Measurements from ENCODE around the gene DTNBP1.
"Not testable (repeated sequence)": the region's sequence is repeated elsewhere in the genome, so short reads cannot be mapped to it uniquely, and the experiment has no call there.

Gene DTNBP1

GRCh38 chr6:15668918-15669317 is 6.1 kb upstream of the DTNBP1 start:
- DNase-seq (ENCODE audit: low spot score) = no peak

- not testable (repeated sequence) for DNase-seq (ENCODE audit: low spot score)
Observed at GRCh38 chr6:15666896-15667295, 4.1 kb upstream of the DTNBP1 start.

DNA sequence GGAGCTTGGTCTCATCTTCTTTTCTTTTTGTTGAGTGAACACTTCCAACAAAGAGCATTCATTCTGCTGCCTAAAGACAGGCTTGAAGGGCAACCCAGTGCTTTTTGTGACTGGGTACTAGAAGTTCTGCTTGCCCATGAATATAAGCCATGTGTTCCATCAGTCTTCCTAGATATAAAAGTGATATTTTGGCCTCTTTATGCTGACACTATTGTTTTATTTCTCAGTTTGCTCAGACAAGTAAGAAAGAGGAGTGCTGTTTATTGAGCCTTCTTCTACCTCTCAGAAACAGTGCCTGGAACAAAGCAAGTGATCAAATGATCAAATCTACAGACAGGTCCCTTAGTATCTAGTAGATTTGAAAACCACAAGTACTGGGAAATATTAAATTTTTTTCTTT is 2.4 kb upstream of the DTNBP1 start:
- no peak for DNase-seq (ENCODE audit: low spot score)

- no peak for DNase-seq (ENCODE audit: low spot score)
Observed at GRCh38 chr6:15663130-15663871, 473 bp upstream of the DTNBP1 start.

GRCh38 chr6:15661853-15662325 is 939 bp downstream of the DTNBP1 start:
- DNase-seq (ENCODE audit: low spot score) = no peak

GRCh38 chr6:15659181-15659580 is 3.6 kb downstream of the DTNBP1 start:
- no peak for DNase-seq (ENCODE audit: low spot score)

DNA sequence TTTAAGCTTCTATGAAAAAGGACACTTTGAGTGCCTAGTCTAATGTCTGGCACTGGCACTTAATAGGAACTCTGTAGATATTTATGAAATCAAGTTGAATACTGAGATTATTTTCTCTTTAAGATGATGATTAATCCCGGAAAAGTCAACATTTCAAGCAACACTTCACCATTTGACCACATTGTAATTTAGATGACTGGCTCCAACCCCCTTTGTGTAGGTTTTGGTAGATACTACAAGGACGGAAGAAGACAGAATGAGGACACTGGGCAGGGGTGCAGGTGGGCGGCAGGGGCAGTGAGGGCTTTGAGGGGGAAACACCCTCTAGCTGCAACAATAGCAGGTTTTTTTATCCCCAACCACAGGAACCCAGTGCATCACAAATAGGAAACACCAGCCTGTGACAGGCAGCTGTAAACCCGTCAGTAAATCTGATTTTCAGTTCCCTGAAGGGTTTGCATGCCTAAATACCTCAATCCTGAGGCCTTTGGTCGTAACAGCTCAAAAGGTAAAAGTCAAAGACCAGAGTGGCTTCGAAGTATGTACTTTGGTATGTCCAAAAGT is 4.6 kb downstream of the DTNBP1 start:
- no peak for DNase-seq (ENCODE audit: low spot score)

GRCh38 chr6:15657290-15657689 is 5.5 kb downstream of the DTNBP1 start:
- no peak for DNase-seq (ENCODE audit: low spot score)

GRCh38 chr6:15656145-15656544 is 6.7 kb downstream of the DTNBP1 start:
- no peak for DNase-seq (ENCODE audit: low spot score)

GRCh38 chr6:15654250-15654649 is 8.6 kb downstream of the DTNBP1 start:
- no peak for DNase-seq (ENCODE audit: low spot score)

GRCh38 chr6:15653581-15653980 is 9.2 kb downstream of the DTNBP1 start:
- no peak for DNase-seq (ENCODE audit: low spot score)

- not testable (repeated sequence) for DNase-seq (ENCODE audit: low spot score)
Observed at GRCh38 chr6:15650004-15650559, 12.7 kb downstream of the DTNBP1 start.

DNA sequence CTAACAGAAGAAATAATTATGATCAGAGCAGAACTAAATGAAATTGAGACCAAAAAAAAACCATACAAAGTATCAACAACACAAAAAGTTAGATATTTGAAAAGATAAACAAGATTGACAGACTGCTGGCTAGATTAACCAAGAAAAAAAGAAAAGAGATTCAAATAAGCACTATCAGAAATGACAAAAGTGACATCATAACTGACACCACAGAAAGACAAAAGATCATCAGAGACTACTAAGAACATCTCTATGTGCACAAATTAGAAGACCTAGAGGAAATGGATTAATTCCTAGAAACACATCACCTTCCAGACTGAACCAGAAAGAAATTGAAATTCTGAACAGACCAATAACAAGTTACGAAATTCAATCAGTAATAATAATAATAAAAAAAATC is 17.9 kb downstream of the DTNBP1 start:
- DNase-seq (ENCODE audit: low spot score) = no peak

DNA sequence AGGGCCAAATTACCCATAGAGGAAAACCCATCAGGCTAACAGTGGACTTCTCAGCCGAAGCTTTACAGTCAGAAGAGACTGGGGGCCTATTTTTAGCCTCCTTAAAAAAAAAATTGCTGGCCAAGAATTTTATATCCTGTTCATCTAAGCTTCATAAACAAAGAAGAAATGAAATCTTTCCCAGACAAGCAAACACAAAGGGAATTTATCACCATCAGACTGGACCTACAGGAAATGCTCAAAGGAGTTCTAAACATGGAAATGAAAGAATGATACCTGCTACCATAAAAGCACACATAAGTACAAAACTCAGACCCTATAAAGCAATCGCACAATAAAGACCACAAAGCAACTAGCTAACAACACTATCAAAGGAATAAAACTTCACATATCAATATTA is 19.3 kb downstream of the DTNBP1 start:
- no peak for DNase-seq (ENCODE audit: low spot score)

GRCh38 chr6:15642276-15642675 is 20.6 kb downstream of the DTNBP1 start:
- DNase-seq (ENCODE audit: low spot score) = no peak

- DNase-seq (ENCODE audit: low spot score) = no peak
Observed at GRCh38 chr6:15638373-15638772, 24.5 kb downstream of the DTNBP1 start.

DNA sequence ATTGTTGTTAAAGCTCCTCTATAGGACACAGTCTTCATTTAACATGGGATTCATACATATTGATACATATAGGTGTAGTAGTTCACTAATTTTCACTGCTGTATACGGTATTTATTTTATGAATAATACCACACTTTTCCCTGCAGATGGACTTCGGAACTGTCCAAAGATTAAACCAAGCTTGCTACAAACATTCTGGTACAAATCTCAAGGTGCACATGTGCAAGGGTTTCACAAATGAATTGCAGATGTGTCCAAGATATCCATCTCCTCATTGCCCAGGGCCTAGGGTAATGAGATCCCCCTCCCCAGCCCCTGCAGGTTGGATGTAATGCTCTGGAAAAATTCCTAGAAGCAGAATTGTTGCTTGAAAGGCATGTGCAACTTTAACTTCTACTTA is 31.4 kb downstream of the DTNBP1 start:
- no peak for DNase-seq (ENCODE audit: low spot score)

DNA sequence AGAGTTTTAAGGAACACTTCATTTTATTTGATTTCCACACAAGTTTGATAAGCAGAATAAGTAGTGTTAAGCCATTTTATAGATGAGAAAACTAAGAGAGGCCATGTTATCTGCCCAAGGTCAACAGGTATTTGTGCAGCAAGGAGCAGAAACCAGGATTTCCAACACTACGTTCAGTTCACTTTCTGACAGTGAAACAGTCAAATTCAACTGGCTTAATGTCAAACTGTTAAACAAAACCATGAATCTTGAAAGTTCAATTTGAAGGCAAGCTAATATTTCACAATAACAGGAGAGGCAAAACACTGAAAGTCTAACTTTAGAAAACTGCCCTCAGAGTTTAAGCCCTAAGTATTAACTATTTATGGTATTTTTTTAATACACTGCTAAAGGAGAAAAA is 32.6 kb downstream of the DTNBP1 start:
- DNase-seq (ENCODE audit: low spot score) = no peak

GRCh38 chr6:15629487-15629886 is 33.3 kb downstream of the DTNBP1 start:
- no peak for DNase-seq (ENCODE audit: low spot score)

- DNase-seq (ENCODE audit: low spot score) = no peak
Observed at GRCh38 chr6:15628499-15629131, 34.2 kb downstream of the DTNBP1 start.

GRCh38 chr6:15627821-15628220 is 35.0 kb downstream of the DTNBP1 start:
- no peak for DNase-seq (ENCODE audit: low spot score)

DNA sequence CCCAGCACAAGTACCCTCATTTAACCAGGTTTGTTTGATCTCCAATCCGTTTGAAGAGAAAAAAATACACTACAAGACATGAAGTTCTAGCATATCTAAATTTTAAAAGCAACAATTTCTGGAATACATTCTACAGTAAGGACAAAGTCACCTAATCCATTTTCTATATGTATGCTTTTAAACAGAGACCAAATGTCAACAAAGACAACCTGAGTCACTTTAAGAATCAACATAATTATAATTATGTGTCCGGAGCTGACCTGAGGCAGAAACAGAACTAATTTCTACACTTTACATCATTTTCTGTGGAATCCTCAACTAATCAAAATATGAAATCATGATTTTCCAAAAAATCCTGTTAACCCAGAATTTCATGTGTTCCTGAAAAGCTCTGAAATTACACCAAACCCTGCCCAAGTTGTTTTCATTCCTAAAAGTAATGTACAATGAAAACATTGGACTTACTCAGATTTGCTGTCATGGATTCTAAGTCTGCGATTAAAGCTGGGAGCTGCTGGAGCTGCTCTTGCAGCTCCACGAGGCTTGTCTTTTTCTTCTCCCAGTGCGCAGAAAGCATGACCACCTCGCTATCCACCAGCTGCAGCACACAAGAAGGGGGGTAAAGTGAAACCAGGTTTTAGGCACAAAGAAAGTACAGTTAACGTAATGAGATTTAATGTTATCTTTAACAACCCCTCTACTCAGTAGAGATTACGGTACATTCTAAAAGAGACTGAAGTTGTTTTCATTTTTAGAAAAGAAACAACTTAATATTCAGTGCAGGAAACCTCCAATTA is 35.8 kb downstream of the DTNBP1 start:
- no peak for DNase-seq (ENCODE audit: low spot score)

Data from kidney capillary endothelial cell (primary cell).